HEK293T (cell line): ENCODE measurements around the gene HDAC9.

Experiments
- CTCF ChIA-PET: fragments of 350-600 bp; formaldehyde crosslinking; extraction: SDS; loops from one replicate; lab custom pipeline; 2021; ENCODE audit warnings: antibody characterized with exemption, inconsistent platforms; lab: Yijun Ruan, JAX
- POLR2A ChIA-PET: fragments of 350-600 bp; formaldehyde crosslinking; extraction: SDS; loops from one replicate; lab custom pipeline; 2020; ENCODE audit warnings: antibody characterized with exemption, inconsistent platforms; lab: Yijun Ruan, JAX
- DNase-seq: peaks from one replicate; pipeline ENCODE4 v3.0.0; 2012; ENCODE audit warnings: mixed read lengths; ENCODE audit errors: extremely low spot score
- ARNT ChIP-seq: fragments of 450-650 bp; IDR thresholded peaks from 2 replicates; pipeline ENCODE4 v1.6.1; 2017; ENCODE audit warnings: mild to moderate bottlenecking
- BHLHE40 ChIP-seq: fragments of 450-650 bp; IDR thresholded peaks from 2 replicates; pipeline ENCODE4 v1.6.1; 2016; ENCODE audit warnings: mild to moderate bottlenecking, moderate library complexity, borderline replicate concordance
- CTBP1 ChIP-seq: fragments of 450-650 bp; IDR thresholded peaks from 2 replicates; pipeline ENCODE4 v1.6.1; 2016; ENCODE audit warnings: borderline replicate concordance
- ELF4 ChIP-seq: fragments of 450-650 bp; IDR thresholded peaks from 2 replicates; pipeline ENCODE4 v1.6.1; 2017; ENCODE audit warnings: antibody characterized with exemption
- FOXA1 ChIP-seq: fragments of 450-650 bp; IDR thresholded peaks from 2 replicates; pipeline ENCODE4 v1.6.1; 2016; ENCODE audit warnings: mild to moderate bottlenecking
- FOXK2 ChIP-seq: fragments of 450-650 bp; IDR thresholded peaks from 2 replicates; pipeline ENCODE4 v1.6.1; 2016; ENCODE audit warnings: mild to moderate bottlenecking
- FOXM1 ChIP-seq: fragments of 450-650 bp; IDR thresholded peaks from 2 replicates; pipeline ENCODE4 v1.6.1; 2017; ENCODE audit warnings: mild to moderate bottlenecking, borderline replicate concordance
- HDGF ChIP-seq: fragments of 450-650 bp; IDR thresholded peaks from 2 replicates; pipeline ENCODE4 v1.6.1; 2017; ENCODE audit warnings: antibody characterized with exemption, borderline replicate concordance
- L3MBTL2 ChIP-seq: fragments of 450-650 bp; conservative IDR thresholded peaks from 2 replicates; pipeline ENCODE4 v1.6.1; 2016; ENCODE audit warnings: mild to moderate bottlenecking
- LEF1 ChIP-seq: fragments of 450-650 bp; IDR thresholded peaks from 2 replicates; pipeline ENCODE4 v1.6.1; 2017; ENCODE audit warnings: mild to moderate bottlenecking, borderline replicate concordance
- NFRKB ChIP-seq: fragments of 450-650 bp; IDR thresholded peaks from 2 replicates; pipeline ENCODE4 v1.6.1; 2016; ENCODE audit warnings: mild to moderate bottlenecking, moderate library complexity
- PKNOX1 ChIP-seq: fragments of 450-650 bp; IDR thresholded peaks from 2 replicates; pipeline ENCODE4 v1.6.1; 2016
- SP1 ChIP-seq: fragments of 450-650 bp; IDR thresholded peaks from 2 replicates; pipeline ENCODE4 v1.6.1; 2017
- SUZ12 ChIP-seq: fragments of 450-650 bp; IDR thresholded peaks from 2 replicates; pipeline ENCODE4 v1.6.1; 2016; ENCODE audit warnings: mild to moderate bottlenecking
- TARDBP ChIP-seq: fragments of 450-650 bp; IDR thresholded peaks from 2 replicates; pipeline ENCODE4 v1.6.1; 2016
- ZNF384 ChIP-seq: fragments of 450-650 bp; IDR thresholded peaks from 2 replicates; pipeline ENCODE4 v1.6.1; 2016

The HDAC9 gene

GRCh38 chr7:18481776-18482175, 13.8 kb upstream of the HDAC9 start:
- POLR2A ChIA-PET = no interaction called here
- CTCF ChIA-PET = no interaction called here
- TF ChIP-seq BHLHE40 (no peak), SUZ12 (no peak), TARDBP (no peak), L3MBTL2 (no peak), FOXK2 (no peak), FOXM1 (no peak), LEF1 (no peak), HDGF (no peak), SP1 (no peak), ELF4 (no peak), NFRKB (no peak), FOXA1 (no peak), PKNOX1 (no peak), ZNF384 (no peak), CTBP1 (no peak), ARNT (no peak)
- DNase-seq = no peak

- ChIA-PET POLR2A (no interaction called here), CTCF (no interaction called here)
- no peak for TF ChIP-seq CTBP1
- TF ChIP-seq NFRKB = no peak
- DNase-seq = no peak
These were observed 7.5 kb upstream of the HDAC9 start for GRCh38 chr7:18488049-18488448.

- no peak for TF ChIP-seq CTBP1
- no peak for TF ChIP-seq FOXA1
- no peak for TF ChIP-seq FOXK2
- no peak for TF ChIP-seq BHLHE40
- TF ChIP-seq NFRKB = no peak
- no peak for TF ChIP-seq LEF1
- no peak for TF ChIP-seq TARDBP
- TF ChIP-seq L3MBTL2 = no peak
- no peak for TF ChIP-seq SUZ12
- TF ChIP-seq ZNF384 = no peak
- TF ChIP-seq HDGF = no peak
- TF ChIP-seq ARNT = no peak
- TF ChIP-seq PKNOX1 = no peak
- TF ChIP-seq ELF4 = no peak
- no peak for TF ChIP-seq SP1
- no peak for DNase-seq
- ChIA-PET CTCF (no interaction called here), POLR2A (no interaction called here)
These were observed 5.9 kb upstream of the HDAC9 start for GRCh38 chr7:18489624-18490023.

- TF ChIP-seq L3MBTL2 (no peak), SUZ12 (no peak), ARNT (no peak), ELF4 (no peak), PKNOX1 (no peak)
- no peak for DNase-seq
- ChIA-PET CTCF (no interaction called here), POLR2A (no interaction called here)
These were observed 3.7 kb upstream of the HDAC9 start for GRCh38 chr7:18491871-18492270.

- DNase-seq = no peak
- POLR2A ChIA-PET = no interaction called here
- CTCF ChIA-PET = no interaction called here
- TF ChIP-seq BHLHE40 = no peak
- no peak for TF ChIP-seq SP1
- TF ChIP-seq LEF1 = no peak
- no peak for TF ChIP-seq CTBP1
- TF ChIP-seq SUZ12 = no peak
- TF ChIP-seq ARNT = no peak
- no peak for TF ChIP-seq NFRKB
- no peak for TF ChIP-seq PKNOX1
- no peak for TF ChIP-seq FOXM1
These were observed 1.1 kb upstream of the HDAC9 start for GRCh38 chr7:18494406-18494805.

GRCh38 chr7:18494821-18495408, 634 bp upstream of the HDAC9 start:
- DNase-seq = no peak
- ChIA-PET CTCF (no interaction called here), POLR2A (no interaction called here)
- TF ChIP-seq CTBP1 (no peak), SP1 (no peak), SUZ12 (no peak), FOXA1 (no peak), HDGF (no peak), ZNF384 (no peak)

- TF ChIP-seq NFRKB (no peak), SP1 (no peak)
- POLR2A ChIA-PET = no interaction called here
- no peak for DNase-seq
- CTCF ChIA-PET = interaction anchor here (0.7 kb wide), 2 partner anchors 21 to 142 kb away, joined by 3 to 4 read pairs; no protein-coding TSS in a partner anchor
These were observed 772 bp downstream of the HDAC9 start for GRCh38 chr7:18496341-18496700.
